ENCODE data around the gene FBXO39. TPM values are rescaled to one million over a fixed set of nuclear protein-coding genes. Genes with fewer than 3 reads are reported as not detected.

Gene FBXO39
- total RNA-seq, result not detected

GRCh38 chr17:6775871-6776405 lies at the start of gene FBXO39:
Gene FBXO39 (plus strand): TSS chr17:6776215. CDS start chr17:6779869, 3,654 bp downstream.

GRCh38 chr17:6755731-6756184 lies 20.3 kb upstream of the FBXO39 start, which contains the start of gene XAF1:
Gene XAF1 (plus strand): TSS chr17:6756046. CDS start chr17:6756079, 33 bp downstream.

GRCh38 chr17:6831661-6832263 lies 55.7 kb downstream of the FBXO39 start, which contains the start of gene TEKT1:
Gene TEKT1 (minus strand): TSS chr17:6831729. CDS start chr17:6830376, 1,353 bp downstream.

Small RNA genes within 50 kb of the gene (small RNA-seq; reads per million reads assigned to genes)
- not detected for gene AC004706.2 (ENCODE audit: low replicate concordance)

Other genes starting within 250 kb of the FBXO39 start
- 13.8 TPM for gene PITPNM3, start 219.7 kb upstream of the FBXO39 start, total RNA-seq
- 62.6 TPM for gene KIAA0753, start 135.5 kb upstream of the FBXO39 start, total RNA-seq
- gene TXNDC17, start 135.2 kb upstream of the FBXO39 start, total RNA-seq, result 31.0 TPM
- gene MED31, start 124.6 kb upstream of the FBXO39 start, total RNA-seq, result 12.5 TPM
- gene C17orf100, start 124.5 kb upstream of the FBXO39 start, total RNA-seq, result 5.3 TPM
- 0.63 TPM for gene SLC13A5, start 62.8 kb upstream of the FBXO39 start, total RNA-seq
- gene XAF1, start 20.2 kb upstream of the FBXO39 start, total RNA-seq, result 3.8 TPM
- gene TEKT1, start 55.5 kb downstream of the FBXO39 start, total RNA-seq, result 1.3 TPM
- gene ALOX12, start 219.8 kb downstream of the FBXO39 start, total RNA-seq, result not detected
- 16.9 TPM for gene RNASEK, start 236.4 kb downstream of the FBXO39 start, total RNA-seq
- gene BCL6B, start 246.8 kb downstream of the FBXO39 start, total RNA-seq, result 3.1 TPM

All from parietal lobe (tissue), 2 donors.